Thyroid gland (tissue), 4 donors: ENCODE data around the gene RARA. TPM values are rescaled to one million over a fixed set of nuclear protein-coding genes. Genes with fewer than 3 reads are reported as not detected.

Experiments
- DNase-seq, 2 donors: peaks; one replicate each; pipeline ENCODE4 v3.0.0-alpha.2; 2019
- H3K27ac ChIP-seq, 3 donors: fragments of 200-600 bp; sonication (generic); 1 replicate in 2 of 3; 2 replicates in 1 of 3; pipeline ENCODE4 v1.5.1; 2016 to 2019; ENCODE audit warnings: mild to moderate bottlenecking in 1 of 3, moderate library complexity in 1 of 3
- H3K27me3 ChIP-seq: fragments of 200-600 bp; sonication (generic); one replicate; pipeline ENCODE4 v1.5.1; 2019
- H3K36me3 ChIP-seq, 2 donors: fragments of 200-600 bp; sonication (generic); one replicate each; pipeline ENCODE4 v1.5.1; 2016 to 2019
- H3K4me1 ChIP-seq, 2 donors: fragments of 200-600 bp; sonication (generic); one replicate each; pipeline ENCODE4 v1.5.1; 2017 to 2019
- H3K4me3 ChIP-seq, 3 donors: fragments of 200-600 bp; sonication (generic); replicated peaks in 1 of 3; 1 replicate in 2 of 3; 2 replicates in 1 of 3; pipeline ENCODE4 v1.5.1; 2016; ENCODE audit warnings: mild to moderate bottlenecking in 1 of 3
- H3K9me3 ChIP-seq: fragments of 200-600 bp; sonication (generic); one replicate; pipeline ENCODE4 v1.5.1; 2017
- POLR2A ChIP-seq, 2 donors: fragments of 450-650 bp; IDR thresholded peaks; one replicate each; pipeline ENCODE4 v1.6.1; 2017; ENCODE audit warnings: antibody characterized with exemption in 2 of 2, mild to moderate bottlenecking in 2 of 2, moderate library complexity in 1 of 2
- WGBS, 2 donors: methylation state at CpG; one replicate each; pipeline ENCODE4 v1.1.5; 2017; 5-methylcytosine and 5-hydroxymethylcytosine counted together
- intact Hi-C: fragments of 100-400 bp; cut with DNase I; formaldehyde crosslinking; loops from one replicate; pipeline ENCODE4 v1.15.1; 2023
- total RNA-seq, 4 donors: library from RNA; depleted of rRNA; stranded (reverse); fragments of >200 nt; gene quantifications; one replicate each; pipeline ENCODE4 v1.2.3, GENCODE V29; 2016
- TF ChIP-seq, protein P1 (sequence below), 6 experiments: fragments of 200-600 bp in 3 of 6; fragments of 450-650 bp in 3 of 6; sonication (generic) in 3 of 6; IDR thresholded peaks; one replicate each; pipeline ENCODE4 v1.5.1; 2016 to 2019; ENCODE audit warnings: antibody characterized with exemption in 6 of 6, mild to moderate bottlenecking in 2 of 6, inconsistent platforms in 1 of 6, moderate library complexity in 1 of 6

Gene RARA
- total RNA-seq, 4 donors from 2014 or later = 20.0 to 60.9 (median 35.2) TPM

DNA sequence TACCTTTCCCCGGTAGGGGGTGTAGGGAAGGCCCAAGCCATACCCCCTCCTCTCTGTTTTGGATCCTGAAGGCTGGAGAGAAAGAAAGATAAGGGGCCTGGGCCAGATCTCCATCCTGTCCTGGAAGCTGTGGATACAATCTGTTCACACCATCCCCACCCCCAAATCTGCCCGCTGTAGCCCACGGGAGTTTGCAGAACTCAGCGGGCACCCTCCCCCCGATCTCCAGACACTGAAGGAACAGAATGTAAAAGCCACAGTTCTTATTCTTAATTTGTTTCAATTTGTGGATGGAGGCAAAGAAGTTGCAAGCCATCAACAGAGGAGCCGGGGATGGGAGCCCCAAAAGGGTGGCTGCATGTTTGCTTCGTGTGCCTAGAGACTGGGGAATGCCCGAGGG, 28.4 kb downstream of the RARA start:
- Histone ChIP-seq H3K36me3 (no peaks in the 10 kb centered on the region), H3K27ac (no peak overlapping the region), H3K4me3 (no peak overlapping the region), H3K27me3 (no peaks in the 10 kb centered on the region), H3K9me3 (no peaks in the 10 kb centered on the region), H3K4me1 (peaks cover 35 to 85% of the 10 kb centered on the region in 2 donors)
- DNase-seq = no peak
- intact Hi-C loops = no loop called here
- 78 to 89% methylated on average over 8 of the region's 8 CpGs for WGBS, 2 donors
- TF ChIP-seq, protein P1, sequence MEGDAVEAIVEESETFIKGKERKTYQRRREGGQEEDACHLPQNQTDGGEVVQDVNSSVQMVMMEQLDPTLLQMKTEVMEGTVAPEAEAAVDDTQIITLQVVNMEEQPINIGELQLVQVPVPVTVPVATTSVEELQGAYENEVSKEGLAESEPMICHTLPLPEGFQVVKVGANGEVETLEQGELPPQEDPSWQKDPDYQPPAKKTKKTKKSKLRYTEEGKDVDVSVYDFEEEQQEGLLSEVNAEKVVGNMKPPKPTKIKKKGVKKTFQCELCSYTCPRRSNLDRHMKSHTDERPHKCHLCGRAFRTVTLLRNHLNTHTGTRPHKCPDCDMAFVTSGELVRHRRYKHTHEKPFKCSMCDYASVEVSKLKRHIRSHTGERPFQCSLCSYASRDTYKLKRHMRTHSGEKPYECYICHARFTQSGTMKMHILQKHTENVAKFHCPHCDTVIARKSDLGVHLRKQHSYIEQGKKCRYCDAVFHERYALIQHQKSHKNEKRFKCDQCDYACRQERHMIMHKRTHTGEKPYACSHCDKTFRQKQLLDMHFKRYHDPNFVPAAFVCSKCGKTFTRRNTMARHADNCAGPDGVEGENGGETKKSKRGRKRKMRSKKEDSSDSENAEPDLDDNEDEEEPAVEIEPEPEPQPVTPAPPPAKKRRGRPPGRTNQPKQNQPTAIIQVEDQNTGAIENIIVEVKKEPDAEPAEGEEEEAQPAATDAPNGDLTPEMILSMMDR (IDR thresholded peaks at IDR 0.05) = no peak
- no peak for TF ChIP-seq POLR2A (IDR thresholded peaks at IDR 0.05)

DNA sequence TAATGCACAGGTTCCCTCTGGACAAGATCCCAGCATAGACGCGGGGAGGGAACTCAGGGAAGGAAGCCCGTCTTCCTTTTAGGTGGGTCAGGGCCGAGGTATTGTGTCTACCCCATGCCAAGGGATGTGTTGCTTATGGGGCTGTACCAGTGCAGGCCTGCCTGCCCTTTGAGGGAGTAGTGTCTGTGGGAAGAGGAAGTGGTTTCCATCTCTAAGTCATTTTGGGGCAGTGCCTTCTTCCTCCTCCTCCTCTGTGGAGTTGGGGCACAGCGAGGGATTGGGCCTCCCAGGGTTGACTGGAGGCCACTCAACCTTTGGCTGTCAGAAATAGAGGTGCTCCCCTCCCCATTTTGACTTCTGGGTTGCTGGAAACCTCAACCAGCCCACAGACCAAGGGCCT, 29.1 kb downstream of the RARA start:
- no peaks in the 10 kb centered on the region for H3K9me3 ChIP-seq
- intact Hi-C loops = no loop called here
- no peak overlapping the region for H3K4me3 ChIP-seq
- H3K36me3 ChIP-seq = no peaks in the 10 kb centered on the region
- TF ChIP-seq, protein P1 (IDR thresholded peaks at IDR 0.05) = no peak
- TF ChIP-seq POLR2A (IDR thresholded peaks at IDR 0.05) = no peak
- DNase-seq = no peak
- WGBS, 2 donors = 72 to 92% methylated on average over 5 of the region's 5 CpGs
- H3K27me3 ChIP-seq = no peaks in the 10 kb centered on the region
- H3K27ac ChIP-seq = no peak overlapping the region
- H3K4me1 ChIP-seq = peaks cover 31 to 80% of the 10 kb centered on the region in 2 donors

DNA sequence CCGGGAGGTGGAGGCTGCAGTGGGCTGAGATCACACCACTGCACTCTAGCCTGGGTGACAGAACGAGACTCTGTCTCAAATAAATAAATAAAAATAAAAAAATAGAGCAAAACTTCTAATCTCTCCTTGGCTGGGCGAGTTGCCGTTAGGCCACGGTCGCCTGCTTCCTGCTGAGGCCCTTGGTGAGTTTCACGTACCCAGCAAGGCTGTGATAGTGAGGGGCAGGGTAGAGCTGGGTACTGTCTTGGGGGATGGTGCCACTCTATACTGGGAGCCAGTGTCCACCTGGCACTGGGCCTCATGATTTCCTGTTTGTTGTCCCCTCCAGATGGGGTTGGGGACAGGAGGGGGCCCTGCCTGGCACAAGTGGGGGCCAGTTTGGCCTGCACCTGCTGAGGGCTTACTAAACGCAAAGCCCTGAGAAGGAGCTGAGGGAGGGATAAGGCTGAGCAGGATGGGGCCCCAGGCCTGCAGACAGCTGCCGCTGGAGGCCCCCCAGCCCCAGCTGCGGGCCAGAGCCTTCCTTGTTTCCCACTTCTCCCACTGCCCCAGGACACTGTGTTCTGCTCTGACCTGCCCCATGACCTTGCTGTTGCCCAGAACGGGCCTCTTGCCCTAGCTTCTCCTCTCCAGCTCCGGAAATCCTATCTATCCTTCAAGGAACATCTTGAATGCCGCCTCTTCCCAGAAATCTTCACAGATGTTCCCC, 30.1 kb downstream of the RARA start:
- WGBS, 2 donors = 75 to 90% methylated on average over 13 of the region's 13 CpGs
- Histone ChIP-seq H3K9me3 (no peaks in the 10 kb centered on the region), H3K27me3 (no peaks in the 10 kb centered on the region), H3K27ac (peak overlapping the region in 2 of 3 donors; percentile 13 to 41), H3K36me3 (no peaks in the 10 kb centered on the region), H3K4me1 (peaks cover 23 to 80% of the 10 kb centered on the region in 2 donors), H3K4me3 (no peak overlapping the region)
- TF ChIP-seq, protein P1 (IDR thresholded peaks at IDR 0.05) = no peak
- TF ChIP-seq POLR2A (IDR thresholded peaks at IDR 0.05) = no peak
- no peak for DNase-seq
- intact Hi-C loops = no loop called here

DNA sequence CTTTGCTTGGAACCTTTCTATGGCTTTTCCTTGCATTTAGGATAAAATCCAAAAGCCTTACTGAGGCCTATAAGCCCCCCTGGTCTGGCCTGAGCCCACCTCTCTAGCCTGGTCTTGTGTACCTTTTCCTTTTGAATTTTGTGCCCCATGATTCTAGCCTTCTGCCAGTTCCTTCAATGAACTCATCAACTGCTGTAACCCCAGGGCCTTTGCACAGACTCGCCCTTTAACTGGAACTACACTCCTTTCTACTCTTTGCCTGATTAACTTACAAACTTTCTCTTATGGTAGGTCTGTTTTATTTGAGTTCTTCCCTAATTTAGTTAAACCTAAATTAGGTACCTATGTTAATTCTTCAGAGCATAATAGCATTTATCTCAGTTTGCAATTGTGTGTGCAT, 31.3 kb downstream of the RARA start:
- WGBS, 2 donors = 94 to 100% methylated on average over 1 of the region's 1 CpG
- intact Hi-C loops = no loop called here
- H3K4me3 ChIP-seq = no peak overlapping the region
- H3K27me3 ChIP-seq = no peaks in the 10 kb centered on the region
- H3K4me1 ChIP-seq = peaks cover 22 to 78% of the 10 kb centered on the region in 2 donors
- H3K36me3 ChIP-seq = no peaks in the 10 kb centered on the region
- H3K27ac ChIP-seq = peak overlapping the region in 2 of 3 donors; percentile 88 to 95
- TF ChIP-seq POLR2A (IDR thresholded peaks at IDR 0.05) = no peak
- TF ChIP-seq, protein P1 (IDR thresholded peaks at IDR 0.05) = no peak
- DNase-seq = no peak
- no peaks in the 10 kb centered on the region for H3K9me3 ChIP-seq
